ENCODE data around the gene CTR9.

The CTR9 gene

DNA sequence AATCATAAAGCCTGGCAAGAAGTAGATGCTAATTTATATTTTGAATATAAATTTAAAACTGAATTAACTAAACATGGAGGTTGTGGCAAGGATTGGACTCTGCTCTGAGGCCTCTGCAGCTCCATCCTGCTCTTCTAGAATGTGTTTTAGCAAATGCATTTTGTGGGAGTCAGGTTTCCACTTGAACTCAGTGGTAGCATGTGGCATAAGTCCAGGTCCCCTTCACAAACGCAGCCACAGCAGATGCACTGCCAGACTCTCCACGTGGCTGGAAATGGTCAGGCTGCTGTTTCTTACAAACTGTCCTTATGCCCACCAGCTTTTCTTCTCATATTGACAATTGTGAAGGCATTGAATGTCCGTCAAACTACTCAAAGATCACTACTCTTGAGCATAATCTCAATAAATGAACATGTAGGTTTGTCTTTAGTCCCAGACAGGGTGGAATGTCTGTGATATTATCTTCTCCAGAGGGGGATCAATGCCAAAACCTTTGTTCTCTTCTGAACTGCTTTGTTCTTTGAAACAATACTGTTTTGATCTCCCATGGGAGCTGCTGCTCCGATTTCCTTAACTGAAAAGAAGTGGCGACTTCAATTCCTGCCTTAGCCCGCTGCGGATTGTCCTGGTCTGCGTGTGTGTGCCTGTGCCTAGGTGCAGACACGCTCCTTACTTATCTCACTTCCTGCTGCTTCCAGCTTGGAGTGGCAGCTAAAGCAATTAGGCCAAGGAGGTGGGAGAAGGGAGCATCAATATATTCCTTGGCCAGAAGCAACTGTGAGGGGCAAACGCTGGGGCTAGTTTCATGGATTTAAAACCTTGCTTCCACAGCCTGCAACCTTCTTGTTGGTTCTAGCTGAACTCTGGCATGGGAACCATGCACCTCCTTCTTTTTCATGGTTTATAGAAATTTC is 33.4 kb downstream of the CTR9 start:
- H3K4me3 Mint-ChIP-seq: no peak overlapping the region
- H3K27ac Mint-ChIP-seq: no peak overlapping the region
- H3K27me3 Mint-ChIP-seq: no peaks in the 10 kb centered on the region
- ATAC-seq: no peak
- H3K36me3 Mint-ChIP-seq (ENCODE audit: low read depth): peaks cover 3% of the 10 kb centered on the region
- H3K4me1 Mint-ChIP-seq: no peaks in the 10 kb centered on the region
- H3K9me3 Mint-ChIP-seq: no peaks in the 10 kb centered on the region
- no peak for DNase-seq

DNA sequence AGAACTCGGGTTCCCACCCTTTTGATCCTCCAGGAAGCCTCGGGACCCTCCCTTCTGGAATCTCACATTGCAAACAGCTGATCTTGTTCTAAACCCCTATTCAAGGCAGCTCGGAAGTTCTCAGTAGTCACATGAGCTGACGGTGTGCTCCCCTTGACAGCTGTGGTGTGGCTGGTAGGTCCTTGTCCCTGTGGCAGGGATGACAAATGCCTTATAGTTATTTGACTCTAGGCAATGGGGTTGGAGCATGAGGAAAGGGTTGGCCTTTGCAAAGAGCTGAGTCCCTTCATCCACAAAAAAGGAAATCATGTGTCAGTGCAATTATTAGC is 34.1 kb downstream of the CTR9 start:
- H3K4me3 Mint-ChIP-seq: no peak overlapping the region
- no peaks in the 10 kb centered on the region for H3K4me1 Mint-ChIP-seq
- H3K36me3 Mint-ChIP-seq (ENCODE audit: low read depth): no peaks in the 10 kb centered on the region
- ATAC-seq (no peak), DNase-seq (no peak)
- no peak overlapping the region for H3K27ac Mint-ChIP-seq
- no peaks in the 10 kb centered on the region for H3K9me3 Mint-ChIP-seq
- no peaks in the 10 kb centered on the region for H3K27me3 Mint-ChIP-seq

DNA sequence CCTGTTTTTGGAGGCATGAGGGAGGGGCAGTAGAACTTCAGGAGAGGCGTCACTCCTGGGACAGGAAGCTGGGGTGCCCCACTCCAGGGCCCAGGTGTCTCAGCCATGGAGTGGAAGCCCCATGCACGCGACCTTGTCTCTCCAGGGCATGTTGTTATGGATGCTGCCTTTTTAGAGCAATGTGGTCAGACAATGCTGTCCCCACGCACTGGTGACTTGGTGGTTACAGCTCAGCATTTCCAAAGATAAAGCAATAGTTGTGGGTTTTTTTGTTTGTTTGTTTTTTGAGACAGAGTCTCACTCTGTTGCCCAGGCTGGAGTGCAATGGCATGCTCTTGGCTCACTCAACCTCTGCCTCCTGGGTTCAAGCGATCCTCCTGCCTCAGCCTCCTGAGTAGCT is 35.4 kb downstream of the CTR9 start:
- no peaks in the 10 kb centered on the region for H3K9me3 Mint-ChIP-seq
- DNase-seq: no peak
- no peak overlapping the region for H3K27ac Mint-ChIP-seq
- H3K4me3 Mint-ChIP-seq: no peak overlapping the region
- no peaks in the 10 kb centered on the region for H3K36me3 Mint-ChIP-seq (ENCODE audit: low read depth)
- H3K27me3 Mint-ChIP-seq: no peaks in the 10 kb centered on the region
- no peaks in the 10 kb centered on the region for H3K4me1 Mint-ChIP-seq
- peak; percentile 24 for ATAC-seq

DNA sequence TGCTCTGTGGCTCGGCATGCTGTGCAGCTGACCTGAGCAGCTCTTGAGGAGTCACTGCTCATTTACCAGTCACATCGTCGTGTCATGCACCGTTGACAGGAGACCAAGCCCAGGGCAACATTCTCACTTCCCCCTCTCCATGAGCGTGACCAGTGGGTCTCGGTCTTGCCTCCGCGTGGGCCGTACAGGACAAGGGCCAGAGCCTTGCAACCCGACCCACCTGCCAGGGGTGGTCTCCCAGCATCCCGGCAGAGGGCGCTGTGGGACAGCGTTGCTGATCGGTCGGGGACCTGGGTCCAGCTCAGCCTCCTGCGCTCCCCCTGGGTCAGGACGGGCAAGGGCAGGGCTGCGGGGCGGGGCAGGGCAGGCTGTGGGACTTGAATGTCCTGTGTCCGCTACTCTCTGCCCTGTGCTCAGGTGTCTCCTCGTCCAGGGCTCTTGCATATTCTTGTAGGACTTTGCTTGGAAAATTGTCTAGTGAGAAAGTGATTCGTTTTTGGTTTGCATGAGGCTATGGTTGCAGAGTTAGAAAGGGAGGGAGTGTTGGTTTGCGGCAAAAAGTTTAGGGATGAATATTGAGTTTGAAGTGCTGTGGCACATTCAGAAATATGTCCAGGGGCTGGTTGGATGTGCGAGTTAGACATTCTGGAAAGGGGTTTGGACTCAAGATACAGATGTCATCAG is 41.5 kb downstream of the CTR9 start:
- Mint-ChIP-seq H3K4me1 (peaks cover 18% of the 10 kb centered on the region), H3K27me3 (peaks cover 11% of the 10 kb centered on the region), H3K4me3 (no peak overlapping the region), H3K36me3 (ENCODE audit: low read depth) (peaks cover 21% of the 10 kb centered on the region), H3K27ac (no peak overlapping the region), H3K9me3 (no peaks in the 10 kb centered on the region)
- DNase-seq (peak; percentile 91), ATAC-seq (peak; percentile 94)

DNA sequence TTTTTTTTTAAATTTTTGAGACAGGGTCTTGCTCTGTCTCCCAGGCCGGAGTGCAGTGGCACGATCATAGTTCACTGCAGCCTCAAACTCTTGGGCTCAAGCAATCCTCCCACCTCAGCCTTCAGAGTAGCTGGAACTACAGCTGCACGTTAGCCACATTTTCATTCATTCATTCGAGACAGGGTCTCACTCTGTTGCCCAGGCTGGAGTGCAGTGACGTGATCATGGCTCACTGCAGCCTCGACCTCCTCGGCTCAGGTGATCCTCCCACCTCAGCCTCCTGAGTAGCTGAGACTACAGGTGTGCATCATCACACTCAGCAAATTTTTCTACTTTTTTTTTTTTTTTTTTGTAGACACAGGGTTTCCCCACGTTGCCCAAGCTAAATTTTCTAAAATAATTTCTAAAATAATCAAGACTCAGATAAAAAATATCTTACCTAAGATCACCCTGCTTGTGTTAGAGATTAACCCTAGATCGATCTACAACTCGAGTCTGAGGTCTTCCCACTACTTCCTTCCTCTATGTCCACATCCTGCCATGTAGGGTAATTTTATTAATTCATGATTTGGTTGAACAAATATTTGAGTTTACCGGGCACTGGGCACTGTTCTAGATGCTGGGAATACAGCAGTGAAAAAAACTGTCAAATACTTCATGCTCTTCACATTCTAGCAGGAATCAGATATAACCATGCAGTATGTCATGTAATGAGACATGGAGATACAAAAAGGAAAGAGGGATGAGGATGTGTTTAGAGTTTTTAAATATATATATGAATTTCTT is 42.6 kb downstream of the CTR9 start:
- peaks cover 21% of the 10 kb centered on the region for H3K4me1 Mint-ChIP-seq
- no peak for ATAC-seq
- DNase-seq: no peak
- peaks cover 30% of the 10 kb centered on the region for H3K36me3 Mint-ChIP-seq (ENCODE audit: low read depth)
- no peak overlapping the region for H3K27ac Mint-ChIP-seq
- H3K27me3 Mint-ChIP-seq: peaks cover 11% of the 10 kb centered on the region
- no peaks in the 10 kb centered on the region for H3K9me3 Mint-ChIP-seq
- no peak overlapping the region for H3K4me3 Mint-ChIP-seq

DNA sequence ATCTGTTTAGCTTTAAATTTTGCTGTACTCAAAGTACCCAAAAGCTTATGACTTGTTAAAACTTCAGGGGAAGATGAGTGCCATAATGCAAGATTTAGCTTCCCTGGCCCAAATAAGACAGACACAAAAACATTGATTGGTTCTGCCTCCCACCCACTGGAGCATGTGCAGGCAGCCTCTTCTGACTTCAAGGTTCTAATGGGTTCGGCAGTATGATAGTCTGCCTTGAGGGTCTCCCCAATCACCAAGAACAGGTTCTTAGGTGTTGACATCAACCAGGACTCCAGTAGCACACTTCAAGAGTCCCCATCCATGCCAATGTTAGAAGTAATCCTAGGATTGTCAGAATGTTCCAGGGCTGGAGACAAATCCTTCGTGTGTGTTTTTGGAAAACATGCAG is 45.1 kb downstream of the CTR9 start:
- Mint-ChIP-seq H3K36me3 (ENCODE audit: low read depth) (peaks cover 55% of the 10 kb centered on the region), H3K4me3 (no peak overlapping the region), H3K4me1 (peaks cover 44% of the 10 kb centered on the region), H3K27me3 (peaks cover 11% of the 10 kb centered on the region), H3K9me3 (no peaks in the 10 kb centered on the region), H3K27ac (peak overlapping the region; percentile 21)
- ATAC-seq (no peak), DNase-seq (no peak)

DNA sequence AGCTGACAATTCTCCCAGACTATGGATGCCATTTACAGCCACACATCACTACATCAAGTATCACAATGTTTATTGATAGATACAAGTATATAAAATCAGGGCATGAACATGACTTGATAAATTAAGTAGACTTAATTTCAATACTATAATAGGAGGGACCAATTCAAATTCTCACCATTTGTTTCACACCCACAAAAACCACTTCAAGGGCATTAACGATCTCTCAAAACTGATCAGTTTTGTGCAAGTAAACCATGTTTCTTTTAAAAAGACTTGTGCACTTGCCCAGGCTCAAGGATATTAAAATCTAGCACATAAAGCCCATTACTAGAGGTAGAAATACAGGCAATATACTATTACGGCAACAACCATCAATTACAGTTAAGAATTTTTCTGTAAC is 46.0 kb downstream of the CTR9 start:
- Mint-ChIP-seq H3K27me3 (peaks cover 8% of the 10 kb centered on the region), H3K36me3 (ENCODE audit: low read depth) (peaks cover 63% of the 10 kb centered on the region), H3K27ac (no peak overlapping the region), H3K4me3 (no peak overlapping the region), H3K9me3 (no peaks in the 10 kb centered on the region), H3K4me1 (peaks cover 52% of the 10 kb centered on the region)
- ATAC-seq: no peak
- DNase-seq: no peak

DNA sequence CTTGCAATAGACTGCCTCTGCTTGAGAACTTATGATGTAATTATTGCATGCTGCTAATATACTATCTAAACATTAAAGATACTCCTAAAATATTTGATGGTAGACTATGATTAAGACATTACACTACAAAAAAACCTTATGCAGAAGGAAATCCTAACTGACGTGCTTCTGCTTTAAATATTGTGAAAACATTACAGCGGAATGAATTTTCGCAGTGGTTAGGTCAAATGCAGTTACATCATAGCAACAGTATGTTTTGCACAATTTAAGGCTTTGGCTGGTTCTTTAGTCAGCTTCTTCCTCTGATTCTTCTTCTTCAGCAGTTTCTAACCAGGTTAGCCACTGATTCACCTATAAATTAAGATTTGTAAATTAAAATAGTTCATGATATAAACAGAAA is 46.5 kb downstream of the CTR9 start:
- Mint-ChIP-seq H3K4me3 (no peak overlapping the region), H3K27me3 (peaks cover 8% of the 10 kb centered on the region), H3K27ac (no peak overlapping the region), H3K4me1 (peaks cover 56% of the 10 kb centered on the region), H3K9me3 (no peaks in the 10 kb centered on the region), H3K36me3 (ENCODE audit: low read depth) (peaks cover 67% of the 10 kb centered on the region)
- no peak for ATAC-seq
- DNase-seq: no peak

DNA sequence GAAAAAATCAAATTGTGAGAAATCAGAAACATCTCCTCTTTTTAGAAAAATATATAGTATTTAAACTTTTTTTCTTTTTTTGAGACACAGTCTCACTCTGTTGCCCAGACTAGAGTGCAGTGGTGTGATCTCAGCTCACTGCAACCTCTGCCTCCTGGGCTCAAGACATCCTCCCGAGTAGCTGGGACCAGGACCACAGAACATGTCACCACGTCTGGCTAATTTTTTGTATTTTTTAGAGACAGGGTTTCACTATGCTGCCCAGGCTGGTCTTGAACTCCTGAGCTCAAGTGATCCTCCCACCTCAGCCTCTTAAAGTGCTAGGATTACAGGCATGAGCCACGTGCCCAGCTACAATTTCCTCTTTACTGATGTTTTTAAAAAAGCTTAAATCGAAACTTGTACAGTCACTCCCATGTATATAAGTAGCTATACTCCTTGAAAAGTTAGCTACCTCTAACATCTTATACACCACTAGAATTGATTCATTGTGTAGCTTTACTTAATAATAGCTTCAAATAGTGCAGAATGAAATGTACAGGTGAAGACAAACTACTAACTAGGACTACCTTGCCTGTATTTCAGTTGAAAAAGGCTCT is 47.4 kb downstream of the CTR9 start:
- Mint-ChIP-seq H3K36me3 (ENCODE audit: low read depth) (peaks cover 76% of the 10 kb centered on the region), H3K4me1 (peaks cover 56% of the 10 kb centered on the region), H3K27ac (peak overlapping the region; percentile 67), H3K9me3 (no peaks in the 10 kb centered on the region), H3K27me3 (peaks cover 2% of the 10 kb centered on the region), H3K4me3 (no peak overlapping the region)
- DNase-seq (no peak), ATAC-seq (no peak)

DNA sequence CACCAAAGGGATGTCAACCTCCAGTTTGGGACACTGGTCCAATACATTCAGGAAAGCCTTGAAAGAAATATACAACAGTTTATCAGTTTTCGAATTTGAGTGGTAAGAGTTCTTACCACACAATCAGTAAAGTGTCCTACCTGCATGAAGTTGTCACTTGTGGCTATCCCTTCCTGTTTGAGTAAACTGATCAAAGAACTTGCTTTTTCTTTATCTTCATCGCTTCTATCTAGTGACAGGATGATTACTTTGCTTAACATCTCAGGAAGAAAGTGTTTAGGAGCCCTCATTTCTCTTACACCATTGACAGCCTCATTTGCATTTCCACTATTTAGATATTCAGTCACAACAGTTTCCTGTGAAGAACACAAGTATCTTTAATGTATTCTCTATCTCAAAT is 49.2 kb downstream of the CTR9 start:
- Mint-ChIP-seq H3K27ac (peak overlapping the region; percentile 43), H3K27me3 (no peaks in the 10 kb centered on the region), H3K4me3 (no peak overlapping the region), H3K36me3 (ENCODE audit: low read depth) (peaks cover 92% of the 10 kb centered on the region), H3K4me1 (peaks cover 66% of the 10 kb centered on the region), H3K9me3 (no peaks in the 10 kb centered on the region)
- DNase-seq: no peak
- no peak for ATAC-seq

DNA sequence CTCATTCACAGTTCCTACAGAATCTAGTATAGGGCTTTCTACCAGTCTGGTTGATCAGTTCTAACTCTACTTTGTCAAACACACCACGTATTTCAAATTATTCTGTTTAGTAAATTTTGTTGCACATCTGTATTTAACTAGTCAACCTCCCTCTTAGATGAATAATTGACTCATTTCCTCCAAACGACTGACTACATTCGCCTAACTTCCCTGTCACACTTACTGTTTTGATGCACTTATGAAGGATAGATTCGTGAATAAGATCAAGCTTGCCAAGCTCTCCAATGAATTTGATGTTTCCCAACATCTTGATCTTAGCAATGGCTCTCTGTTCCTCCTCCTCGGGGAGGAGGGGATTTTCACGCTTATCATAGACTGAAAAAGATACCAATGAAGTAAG is 52.6 kb downstream of the CTR9 start:
- Mint-ChIP-seq H3K9me3 (no peaks in the 10 kb centered on the region), H3K4me1 (peaks cover 84% of the 10 kb centered on the region), H3K27me3 (no peaks in the 10 kb centered on the region), H3K4me3 (no peak overlapping the region), H3K36me3 (ENCODE audit: low read depth) (peaks cover 92% of the 10 kb centered on the region), H3K27ac (peak overlapping the region; percentile 83)
- ATAC-seq (peak; percentile 26), DNase-seq (no peak)

DNA sequence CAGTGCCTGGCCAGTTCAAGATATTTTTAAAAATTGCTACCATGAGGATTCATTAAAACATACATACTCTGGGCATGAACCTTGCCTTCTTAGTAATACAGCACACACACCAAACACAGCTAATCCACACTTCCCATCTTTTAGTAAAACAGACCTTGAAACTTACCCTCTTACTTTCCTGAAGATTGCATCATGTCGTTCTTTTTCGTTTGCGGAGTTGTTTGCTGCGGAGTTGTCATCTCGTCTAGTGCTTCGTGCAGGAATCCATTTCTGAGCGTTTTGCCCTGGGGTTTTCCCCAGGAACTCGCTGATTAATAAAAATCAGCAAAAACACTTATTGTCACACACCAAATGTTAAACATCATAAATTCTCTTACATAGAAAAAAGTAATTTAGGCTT is 54.7 kb downstream of the CTR9 start:
- H3K27ac Mint-ChIP-seq: peak overlapping the region; percentile 97
- H3K36me3 Mint-ChIP-seq (ENCODE audit: low read depth): peaks cover 71% of the 10 kb centered on the region
- peak overlapping the region; percentile 96 for H3K4me3 Mint-ChIP-seq
- ATAC-seq: no peak
- no peaks in the 10 kb centered on the region for H3K9me3 Mint-ChIP-seq
- no peak for DNase-seq
- peaks cover 81% of the 10 kb centered on the region for H3K4me1 Mint-ChIP-seq
- H3K27me3 Mint-ChIP-seq: no peaks in the 10 kb centered on the region

DNA sequence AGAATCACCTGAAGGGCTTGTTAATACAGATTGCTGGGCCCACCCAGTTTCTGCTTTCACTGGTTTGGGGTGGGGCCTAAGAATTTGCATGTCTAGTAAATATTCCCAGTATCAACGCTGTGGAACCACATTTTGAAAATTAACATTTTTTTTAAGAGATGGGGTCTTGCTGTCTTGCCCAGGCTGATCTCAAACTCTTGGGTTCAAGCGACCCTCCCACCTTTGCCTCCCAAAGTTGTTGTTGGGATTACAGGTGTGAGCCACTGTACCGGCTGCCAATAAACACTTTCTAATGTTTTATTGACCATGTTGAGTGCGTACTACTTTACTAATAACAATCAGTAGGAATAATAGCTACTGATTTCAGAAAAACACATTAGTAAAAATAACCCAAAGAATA is 55.2 kb downstream of the CTR9 start:
- Mint-ChIP-seq H3K27me3 (no peaks in the 10 kb centered on the region), H3K4me3 (peak overlapping the region; percentile 96), H3K36me3 (ENCODE audit: low read depth) (peaks cover 67% of the 10 kb centered on the region), H3K27ac (peak overlapping the region; percentile 97), H3K9me3 (no peaks in the 10 kb centered on the region), H3K4me1 (peaks cover 77% of the 10 kb centered on the region)
- ATAC-seq (no peak), DNase-seq (no peak)

DNA sequence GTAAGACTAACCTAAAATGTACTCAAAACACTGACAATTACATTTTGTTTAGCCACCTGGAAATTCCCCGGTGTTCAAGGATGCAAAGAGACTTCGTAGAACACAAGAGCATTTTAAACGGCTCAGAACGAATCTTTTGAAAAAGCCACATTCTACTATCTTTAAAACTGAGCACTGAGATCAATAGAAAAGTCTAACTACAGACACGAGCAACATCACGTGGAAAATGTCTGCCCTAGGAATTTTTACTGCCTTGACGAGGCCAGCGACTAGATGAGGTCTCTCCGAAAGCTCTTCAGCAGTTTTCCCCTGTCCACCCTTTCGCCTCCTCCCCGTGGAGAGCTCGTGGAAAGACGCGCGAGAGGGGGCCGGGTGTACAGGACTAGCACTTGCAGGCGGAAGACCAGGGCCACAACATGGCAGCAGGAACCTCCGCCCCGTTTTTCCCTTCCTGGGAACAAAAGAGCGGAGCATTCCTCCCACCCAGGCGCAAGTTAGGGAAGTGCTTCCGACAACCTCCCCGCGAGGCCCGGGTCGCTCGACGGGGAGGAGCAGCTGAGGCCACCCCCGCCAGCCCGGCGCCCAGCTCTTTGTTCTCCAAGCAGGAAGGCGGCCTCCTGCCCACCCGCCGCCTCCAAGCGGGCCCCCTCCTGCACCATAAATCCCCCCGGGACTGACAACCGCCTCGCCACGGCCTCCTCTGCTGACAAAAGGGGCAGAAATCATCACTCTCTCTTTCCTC is 56.6 kb downstream of the CTR9 start:
- ATAC-seq (no peak), DNase-seq (peak; percentile 46)
- Mint-ChIP-seq H3K4me3 (peak overlapping the region; percentile 96), H3K27me3 (peaks cover 3% of the 10 kb centered on the region), H3K4me1 (peaks cover 66% of the 10 kb centered on the region), H3K27ac (peak overlapping the region; percentile 97), H3K36me3 (ENCODE audit: low read depth) (peaks cover 53% of the 10 kb centered on the region), H3K9me3 (no peaks in the 10 kb centered on the region)
